Glomerular visceral epithelial cell (primary cell): ENCODE measurements around the gene TMEM168.

ENCODE experiments used
- DNase-seq: peaks from one replicate; pipeline ENCODE4 v3.0.0-alpha.2; 2016; ENCODE audit errors: extremely low spot score

The TMEM168 gene

GRCh38 chr7:112721366-112721765 is 68.8 kb downstream of the TMEM168 start:
- no peak for DNase-seq

DNA sequence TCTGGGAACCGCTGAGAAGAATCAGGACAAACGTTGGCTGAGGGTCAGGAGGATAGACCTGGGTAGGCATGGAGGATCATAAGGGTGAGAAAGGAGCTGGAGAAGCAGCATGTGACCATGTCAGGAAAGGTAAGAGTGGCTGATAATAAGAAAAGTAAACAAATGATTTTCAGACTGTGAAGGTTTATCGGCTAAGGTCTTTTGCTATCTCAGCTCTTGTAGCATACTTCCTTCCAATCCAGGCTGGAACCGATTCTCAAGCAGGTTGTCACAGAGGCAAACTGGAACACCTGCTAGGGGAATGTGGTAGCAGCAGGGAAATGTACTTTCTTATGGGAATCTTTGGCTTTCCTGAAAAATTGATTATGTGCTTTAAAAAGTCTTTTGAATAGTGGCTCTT is 74.7 kb downstream of the TMEM168 start:
- DNase-seq = no peak

DNA sequence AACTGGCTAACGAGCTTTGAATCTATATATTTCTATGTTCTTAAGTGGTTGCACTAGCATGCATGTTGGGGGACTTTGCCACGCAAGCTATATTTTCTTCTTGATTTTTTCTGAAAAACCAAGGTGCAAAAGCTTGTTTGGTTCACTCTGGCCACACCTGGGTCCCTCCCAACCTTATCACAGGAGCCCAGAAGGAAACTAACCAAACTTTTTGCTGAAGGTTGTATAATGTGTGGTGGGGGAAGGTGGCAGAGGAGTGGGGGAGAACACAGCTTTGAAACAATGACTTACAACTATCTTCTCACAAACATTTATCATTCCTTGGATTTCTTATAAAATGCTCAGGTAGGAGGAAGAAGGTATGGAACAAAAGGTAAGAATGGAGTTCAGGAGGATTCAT is 75.3 kb downstream of the TMEM168 start:
- no peak for DNase-seq
